ENCODE data around the gene C10orf62. TPM values are rescaled to one million over a fixed set of nuclear protein-coding genes. Genes with fewer than 3 reads are reported as not detected.

The C10orf62 gene
- polyA plus RNA-seq, 1 donor (not counting 4 experiments of a cell fraction or from before 2014, with no cell fraction given) = not detected

DNA sequence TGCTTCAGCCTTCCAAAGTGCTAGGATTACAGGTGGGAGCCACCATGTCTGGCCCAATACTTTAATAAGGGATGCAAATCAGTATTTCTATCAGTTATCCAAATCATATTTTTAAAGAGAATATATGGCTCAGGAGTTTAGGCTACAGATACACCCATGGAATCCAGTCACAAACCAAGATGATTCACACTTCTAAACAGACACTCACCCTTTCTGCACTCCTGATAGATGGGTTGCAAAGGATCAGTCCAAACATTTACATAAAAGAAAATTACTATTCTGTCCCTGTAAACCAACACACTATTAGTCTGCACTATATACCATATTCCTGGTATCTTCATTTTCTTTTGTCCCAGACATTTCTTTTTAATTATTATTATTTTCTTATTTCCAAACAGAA, 41.6 kb downstream of the C10orf62 start:
- dilution Hi-C loops (cut with MboI; ENCODE audit: extremely low pct_ligation_motif_present, low sequenced_read_pairs) = no loop called here
- Histone ChIP-seq H3K4me3 (ENCODE audit: control insufficient read depth in 2 of 3, extremely low read depth in 1 of 3, insufficient read depth in 2 of 3, low read depth in 1 of 3, low read length in 3 of 3) (no peak overlapping the region), H3K4me1 (ENCODE audit: control insufficient read depth, extremely low read depth, insufficient read depth, low read length) (peaks cover 10% of the 10 kb centered on the region), H3K9ac (ENCODE audit: control insufficient read depth, extremely low read depth, insufficient read depth, low read length) (no peak overlapping the region), H3K4me2 (ENCODE audit: control insufficient read depth, extremely low read depth, insufficient read depth, low read depth, low read length) (no peak overlapping the region), H3K79me2 (ENCODE audit: control insufficient read depth, insufficient read depth, low read length) (peaks cover 4% of the 10 kb centered on the region), H3K9me3 (ENCODE audit: control insufficient read depth, low read depth, low read length) (no peaks in the 10 kb centered on the region), H4K20me1 (ENCODE audit: control insufficient read depth, extremely low read depth, insufficient read depth, low read length) (no peaks in the 10 kb centered on the region), H2AFZ (ENCODE audit: control insufficient read depth, low read length) (no peak overlapping the region), H3K27me3 (ENCODE audit: control insufficient read depth, extremely low read depth, insufficient read depth, low read length) (no peaks in the 10 kb centered on the region), H3K36me3 (ENCODE audit: control insufficient read depth in 2 of 2, extremely low read depth in 1 of 2, insufficient read depth in 2 of 2, low read length in 2 of 2) (no peaks in the 10 kb centered on the region), H3K27ac (ENCODE audit: control insufficient read depth, insufficient read depth, low read length) (no peak overlapping the region), H3K9me1 (ENCODE audit: control insufficient read depth, extremely low read depth, insufficient read depth, low read length) (no peaks in the 10 kb centered on the region)
- TF ChIP-seq, protein P1, sequence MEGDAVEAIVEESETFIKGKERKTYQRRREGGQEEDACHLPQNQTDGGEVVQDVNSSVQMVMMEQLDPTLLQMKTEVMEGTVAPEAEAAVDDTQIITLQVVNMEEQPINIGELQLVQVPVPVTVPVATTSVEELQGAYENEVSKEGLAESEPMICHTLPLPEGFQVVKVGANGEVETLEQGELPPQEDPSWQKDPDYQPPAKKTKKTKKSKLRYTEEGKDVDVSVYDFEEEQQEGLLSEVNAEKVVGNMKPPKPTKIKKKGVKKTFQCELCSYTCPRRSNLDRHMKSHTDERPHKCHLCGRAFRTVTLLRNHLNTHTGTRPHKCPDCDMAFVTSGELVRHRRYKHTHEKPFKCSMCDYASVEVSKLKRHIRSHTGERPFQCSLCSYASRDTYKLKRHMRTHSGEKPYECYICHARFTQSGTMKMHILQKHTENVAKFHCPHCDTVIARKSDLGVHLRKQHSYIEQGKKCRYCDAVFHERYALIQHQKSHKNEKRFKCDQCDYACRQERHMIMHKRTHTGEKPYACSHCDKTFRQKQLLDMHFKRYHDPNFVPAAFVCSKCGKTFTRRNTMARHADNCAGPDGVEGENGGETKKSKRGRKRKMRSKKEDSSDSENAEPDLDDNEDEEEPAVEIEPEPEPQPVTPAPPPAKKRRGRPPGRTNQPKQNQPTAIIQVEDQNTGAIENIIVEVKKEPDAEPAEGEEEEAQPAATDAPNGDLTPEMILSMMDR (optimal IDR thresholded peaks at IDR 0.05 in 1 of 3, IDR thresholded peaks at IDR 0.05 in 1 of 3, conservative IDR thresholded peaks at IDR 0.05 in 1 of 3; ENCODE audit: extremely low read depth in 1 of 3, insufficient read depth in 2 of 3, low read length in 3 of 3) = no peak
- TF ChIP-seq EZH2 (IDR thresholded peaks at IDR 0.05; ENCODE audit: low read length) = no peak
- DNase-seq (ENCODE audit: low read depth, low spot score) = no peak
- no peak for FAIRE-seq

DNA sequence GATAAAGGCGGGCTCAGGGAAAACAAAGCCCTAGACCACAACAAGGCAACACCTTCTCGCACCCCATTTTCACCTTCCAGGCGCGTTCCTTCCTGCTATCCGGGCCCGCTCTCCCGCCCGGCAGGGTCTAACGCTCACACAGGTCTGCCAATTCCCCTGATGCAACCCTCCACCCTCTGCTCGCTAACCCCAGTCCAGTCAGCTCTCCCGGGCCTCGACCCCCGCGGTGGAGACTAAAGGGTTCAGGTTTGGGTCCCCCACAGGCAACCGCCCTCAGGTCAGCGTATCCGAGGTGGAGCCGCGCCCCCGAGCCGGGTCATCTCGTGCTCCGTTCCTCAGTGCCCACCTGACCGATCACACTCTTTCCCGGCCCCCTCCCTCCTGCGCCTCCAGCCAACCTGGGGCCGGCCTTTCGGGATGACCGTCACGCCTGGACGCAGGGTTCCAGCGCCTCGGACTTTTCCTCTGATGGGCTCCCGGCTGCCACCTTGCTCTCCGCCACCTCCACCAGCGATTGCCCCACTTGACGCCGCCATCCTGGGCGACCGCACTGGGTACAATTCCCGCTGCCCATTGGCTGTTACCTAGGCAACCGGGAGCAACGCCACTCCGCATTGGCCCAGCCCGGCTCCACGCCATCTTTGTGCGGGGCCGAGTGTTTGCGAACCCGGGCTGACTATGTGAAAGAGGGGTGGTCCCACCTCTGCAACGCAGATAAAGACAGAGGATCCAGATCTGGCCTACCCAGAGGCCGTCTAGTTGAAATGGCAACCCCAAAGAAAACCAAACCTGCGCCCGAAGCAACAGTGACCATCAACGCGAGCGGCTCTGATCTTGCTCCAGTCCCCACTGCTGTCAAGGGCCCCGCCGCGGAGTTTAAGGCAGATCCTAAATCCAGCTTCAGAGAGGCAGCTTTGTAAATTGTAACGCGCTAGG, 43.7 kb downstream of the C10orf62 start, which contains the start of gene MORN4:
Gene MORN4 (minus strand): TSS at position 552 of the 936 bp plus-strand sequence. CDS start 13,847 bp downstream, outside the sequence.
- dilution Hi-C loops (cut with MboI; ENCODE audit: extremely low pct_ligation_motif_present, low sequenced_read_pairs) = no loop called here
- DNase-seq (ENCODE audit: low read depth, low spot score) = no peak

More for the DNA sequence above, 43.7 kb downstream of the C10orf62 start, which contains the start of gene MORN4:
- Histone ChIP-seq H3K4me3 (ENCODE audit: control insufficient read depth in 2 of 3, extremely low read depth in 1 of 3, insufficient read depth in 2 of 3, low read depth in 1 of 3, low read length in 3 of 3) (peak within 1 kb of the TSS; percentile 73 to 93 (median 93)), H3K36me3 (ENCODE audit: control insufficient read depth in 2 of 2, extremely low read depth in 1 of 2, insufficient read depth in 2 of 2, low read length in 2 of 2) (no peaks in the 10 kb centered on the region), H3K27ac (ENCODE audit: control insufficient read depth, insufficient read depth, low read length) (peak within 1 kb of the TSS; percentile 58), H3K4me1 (ENCODE audit: control insufficient read depth, extremely low read depth, insufficient read depth, low read length) (peaks cover 10% of the 10 kb centered on the region), H2AFZ (ENCODE audit: control insufficient read depth, low read length) (peak within 1 kb of the TSS; percentile 98), H3K4me2 (ENCODE audit: control insufficient read depth, extremely low read depth, insufficient read depth, low read depth, low read length) (peak within 1 kb of the TSS; percentile 76), H4K20me1 (ENCODE audit: control insufficient read depth, extremely low read depth, insufficient read depth, low read length) (no peaks in the 10 kb centered on the region), H3K9me3 (ENCODE audit: control insufficient read depth, low read depth, low read length) (no peaks in the 10 kb centered on the region), H3K79me2 (ENCODE audit: control insufficient read depth, insufficient read depth, low read length) (peaks cover 4% of the 10 kb centered on the region), H3K9ac (ENCODE audit: control insufficient read depth, extremely low read depth, insufficient read depth, low read length) (peak within 1 kb of the TSS; percentile 78), H3K9me1 (ENCODE audit: control insufficient read depth, extremely low read depth, insufficient read depth, low read length) (no peaks in the 10 kb centered on the region), H3K27me3 (ENCODE audit: control insufficient read depth, extremely low read depth, insufficient read depth, low read length) (no peaks in the 10 kb centered on the region)
- TF ChIP-seq EZH2 (IDR thresholded peaks at IDR 0.05; ENCODE audit: low read length) = no peak
- TF ChIP-seq, protein P1 (optimal IDR thresholded peaks at IDR 0.05 in 1 of 3, IDR thresholded peaks at IDR 0.05 in 1 of 3, conservative IDR thresholded peaks at IDR 0.05 in 1 of 3; ENCODE audit: extremely low read depth in 1 of 3, insufficient read depth in 2 of 3, low read length in 3 of 3) = no peak
- no peak for FAIRE-seq

Data from keratinocyte (primary cell).